ENCODE measurements around the gene TMEM61.

- TF ChIP-seq POLR2AphosphoS5 (IDR thresholded peaks at IDR 0.05; ENCODE audit: borderline replicate concordance, low read depth, low read length) = no peak
- TF ChIP-seq EZH2 (IDR thresholded peaks at IDR 0.05) = no peak
Measured at GRCh38 chr1:54955359-54955758, 25.1 kb upstream of the TMEM61 start.
